ENCODE data around the gene NFIX. TPM values are rescaled to one million over a fixed set of nuclear protein-coding genes. Genes with fewer than 3 reads are reported as not detected.

Gene NFIX
- total RNA-seq, 1 donor from 2014 or later: 166 TPM

GRCh38 chr19:13035820-13036365, 40.6 kb downstream of the NFIX start:
- no peak for DNase-seq (ENCODE audit: low spot score)

- no peak for DNase-seq (ENCODE audit: low spot score)
Measured at GRCh38 chr19:13036366-13036976, 41.2 kb downstream of the NFIX start.

- DNase-seq (ENCODE audit: low spot score): no peak
Measured at GRCh38 chr19:13037161-13037560, 41.9 kb downstream of the NFIX start.

- DNase-seq (ENCODE audit: low spot score): no peak
Measured at GRCh38 chr19:13037731-13038130, 42.5 kb downstream of the NFIX start.

- no peak for DNase-seq (ENCODE audit: low spot score)
Measured at GRCh38 chr19:13038306-13039210, 43.3 kb downstream of the NFIX start.

- no peak for DNase-seq (ENCODE audit: low spot score)
Measured at GRCh38 chr19:13039211-13039789, 44.0 kb downstream of the NFIX start.

GRCh38 chr19:13040232-13040947, 45.1 kb downstream of the NFIX start:
- DNase-seq (ENCODE audit: low spot score): no peak

GRCh38 chr19:13040948-13041292, 45.6 kb downstream of the NFIX start:
- DNase-seq (ENCODE audit: low spot score): no peak

GRCh38 chr19:13042443-13043130, 47.3 kb downstream of the NFIX start:
- no peak for DNase-seq (ENCODE audit: low spot score)

- DNase-seq (ENCODE audit: low spot score): no peak
Measured at GRCh38 chr19:13043285-13043684, 48.0 kb downstream of the NFIX start.

GRCh38 chr19:13044231-13044836, 49.1 kb downstream of the NFIX start:
- DNase-seq (ENCODE audit: low spot score): no peak

GRCh38 chr19:13045812-13046211, 50.5 kb downstream of the NFIX start:
- no peak for DNase-seq (ENCODE audit: low spot score)

GRCh38 chr19:13047374-13047773, 52.1 kb downstream of the NFIX start:
- DNase-seq (ENCODE audit: low spot score): no peak

GRCh38 chr19:13050274-13050673, 55.0 kb downstream of the NFIX start:
- DNase-seq (ENCODE audit: low spot score): no peak

GRCh38 chr19:13051557-13052165, 56.4 kb downstream of the NFIX start:
- no peak for DNase-seq (ENCODE audit: low spot score)

- DNase-seq (ENCODE audit: low spot score): no peak
Measured at GRCh38 chr19:13052447-13053175, 57.3 kb downstream of the NFIX start.

GRCh38 chr19:13053238-13053637, 58.0 kb downstream of the NFIX start:
- no peak for DNase-seq (ENCODE audit: low spot score)

- no peak for DNase-seq (ENCODE audit: low spot score)
Measured at GRCh38 chr19:13053761-13054625, 58.7 kb downstream of the NFIX start.

Measured in mesenteric fat pad (tissue), 1 donor.